HEK293 (cell line): Measurements from ENCODE around the gene SLC44A5.

Experiments
- GLIS1 ChIP-seq: fragments of 450-650 bp; formaldehyde crosslinking; IDR thresholded peaks from 2 replicates; pipeline ENCODE4 v1.5.1; 2016; ENCODE audit warnings: missing biosample characterization, missing genetic modification characterization
- ZBTB8A ChIP-seq: fragments of 450-650 bp; formaldehyde crosslinking; IDR thresholded peaks from 2 replicates; pipeline ENCODE4 v1.5.1; 2016; ENCODE audit warnings: missing biosample characterization, missing genetic modification characterization
- ZFP37 ChIP-seq: fragments of 450-650 bp; formaldehyde crosslinking; IDR thresholded peaks from 2 replicates; pipeline ENCODE4 v1.5.1; 2016; ENCODE audit warnings: missing biosample characterization, missing genetic modification characterization
- ZFP41 ChIP-seq: fragments of 450-650 bp; formaldehyde crosslinking; IDR thresholded peaks from 2 replicates; pipeline ENCODE4 v1.5.1; 2016; ENCODE audit warnings: missing biosample characterization, missing genetic modification characterization, borderline replicate concordance
- ZNF112 ChIP-seq: fragments of 450-650 bp; formaldehyde crosslinking; IDR thresholded peaks from 2 replicates; pipeline ENCODE4 v1.5.0; 2017; ENCODE audit warnings: missing biosample characterization, missing genetic modification characterization
- ZNF19 ChIP-seq: fragments of 450-650 bp; formaldehyde crosslinking; IDR thresholded peaks from 2 replicates; pipeline ENCODE4; 2016; ENCODE audit warnings: missing biosample characterization, missing genetic modification characterization, low read depth
- ZNF202 ChIP-seq: fragments of 450-650 bp; formaldehyde crosslinking; IDR thresholded peaks from 2 replicates; pipeline ENCODE4 v1.5.1; 2016; ENCODE audit warnings: missing biosample characterization, missing genetic modification characterization, borderline replicate concordance
- ZNF239 ChIP-seq: fragments of 450-650 bp; formaldehyde crosslinking; IDR thresholded peaks from 2 replicates; pipeline ENCODE4 v1.5.1; 2016; ENCODE audit warnings: missing biosample characterization, missing genetic modification characterization
- ZNF335 ChIP-seq: fragments of 450-650 bp; formaldehyde crosslinking; conservative IDR thresholded peaks from 2 replicates; pipeline ENCODE4 v1.5.1; 2016; ENCODE audit warnings: missing biosample characterization, missing genetic modification characterization
- ZNF501 ChIP-seq: fragments of 450-650 bp; formaldehyde crosslinking; IDR thresholded peaks from 2 replicates; pipeline ENCODE4 v1.5.1; 2016; ENCODE audit warnings: missing biosample characterization, missing genetic modification characterization
- ZNF777 ChIP-seq: fragments of 450-650 bp; formaldehyde crosslinking; IDR thresholded peaks from 2 replicates; pipeline ENCODE4 v1.5.1; 2017; ENCODE audit warnings: missing biosample characterization, missing genetic modification characterization, borderline replicate concordance
- ZSCAN16 ChIP-seq: fragments of 450-650 bp; formaldehyde crosslinking; IDR thresholded peaks from 2 replicates; pipeline ENCODE4 v1.5.1; 2016; ENCODE audit warnings: missing biosample characterization, missing genetic modification characterization
- TF ChIP-seq, protein P1 (sequence below): fragments of 450-650 bp; IDR thresholded peaks from 2 replicates; pipeline ENCODE4 v1.5.1; 2018; ENCODE audit warnings: missing biosample characterization, mild to moderate bottlenecking, missing genetic modification characterization
- TF ChIP-seq, protein P2 (sequence below): fragments of 450-650 bp; formaldehyde crosslinking; conservative IDR thresholded peaks from 2 replicates; pipeline ENCODE4 v1.5.1; 2016; ENCODE audit warnings: low read depth, missing biosample characterization, missing genetic modification characterization
- TF ChIP-seq, protein P3 (sequence below): fragments of 450-650 bp; formaldehyde crosslinking; IDR thresholded peaks from 2 replicates; pipeline ENCODE4 v1.5.1; 2016; ENCODE audit warnings: missing biosample characterization, missing genetic modification characterization, low read depth
- TF ChIP-seq, protein P4 (sequence below): fragments of 450-650 bp; formaldehyde crosslinking; IDR thresholded peaks from 2 replicates; pipeline ENCODE4 v1.5.1; 2016; ENCODE audit warnings: missing biosample characterization, missing genetic modification characterization

SLC44A5 gene

DNA sequence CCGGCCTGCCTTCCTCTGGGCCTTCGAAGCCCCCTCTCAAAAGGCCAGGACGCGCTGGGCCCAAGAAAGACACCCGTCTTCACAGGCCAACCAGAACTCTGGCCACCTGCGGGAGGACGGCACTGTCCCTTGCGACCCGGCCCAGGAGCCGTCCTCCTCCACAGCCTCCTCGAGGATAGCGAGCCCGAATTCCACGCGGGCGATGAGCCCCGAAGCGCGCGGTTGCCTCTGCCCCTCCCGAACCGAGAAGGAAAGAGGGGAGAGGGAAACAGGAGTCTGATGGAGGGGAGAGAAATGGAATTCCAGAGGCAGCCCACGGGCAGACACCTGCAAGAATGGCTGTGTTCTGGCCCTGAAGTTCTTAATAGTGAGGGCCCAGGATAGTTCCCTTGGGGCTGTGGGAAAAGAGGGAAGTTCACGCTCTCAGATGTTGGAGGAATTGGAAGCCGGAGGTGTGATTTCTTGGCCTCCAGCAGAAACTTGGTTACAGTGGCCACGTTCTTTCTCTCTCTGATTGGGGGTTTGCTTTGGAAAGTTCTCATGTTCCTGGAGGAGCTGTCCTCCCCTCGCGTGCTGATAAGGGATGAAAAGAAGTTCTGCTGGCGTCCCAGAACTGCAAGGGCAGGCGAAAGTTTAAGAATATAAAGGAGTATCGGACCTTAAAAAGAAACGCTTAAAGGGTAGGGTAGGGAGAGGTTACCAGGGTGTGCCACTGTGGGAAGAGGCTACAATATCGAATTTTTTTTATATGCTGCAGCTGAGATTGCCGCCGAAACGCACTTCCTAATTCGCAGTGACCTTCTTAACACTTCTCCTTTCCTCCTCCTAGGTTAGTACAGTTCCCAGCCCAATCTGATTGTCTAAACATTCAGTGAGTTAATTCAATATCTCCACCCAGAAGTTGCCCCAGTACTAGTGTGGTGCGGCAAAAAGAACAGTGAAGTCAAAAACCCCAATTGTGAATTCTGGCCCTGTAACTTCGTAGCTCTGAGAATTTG lies 5.8 kb upstream of the SLC44A5 start (continued):
- TF ChIP-seq ZFP41 (tag by site-specific recombination) = no peak
- TF ChIP-seq, protein P1, sequence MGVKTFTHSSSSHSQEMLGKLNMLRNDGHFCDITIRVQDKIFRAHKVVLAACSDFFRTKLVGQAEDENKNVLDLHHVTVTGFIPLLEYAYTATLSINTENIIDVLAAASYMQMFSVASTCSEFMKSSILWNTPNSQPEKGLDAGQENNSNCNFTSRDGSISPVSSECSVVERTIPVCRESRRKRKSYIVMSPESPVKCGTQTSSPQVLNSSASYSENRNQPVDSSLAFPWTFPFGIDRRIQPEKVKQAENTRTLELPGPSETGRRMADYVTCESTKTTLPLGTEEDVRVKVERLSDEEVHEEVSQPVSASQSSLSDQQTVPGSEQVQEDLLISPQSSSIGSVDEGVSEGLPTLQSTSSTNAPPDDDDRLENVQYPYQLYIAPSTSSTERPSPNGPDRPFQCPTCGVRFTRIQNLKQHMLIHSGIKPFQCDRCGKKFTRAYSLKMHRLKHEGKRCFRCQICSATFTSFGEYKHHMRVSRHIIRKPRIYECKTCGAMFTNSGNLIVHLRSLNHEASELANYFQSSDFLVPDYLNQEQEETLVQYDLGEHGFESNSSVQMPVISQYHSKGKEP (tag by site-specific recombination) = no peak
- peak; percentile 62; the same call in 1 of the 2 replicates for TF ChIP-seq ZNF777 (tag by site-specific recombination)
- TF ChIP-seq ZNF335 (tag by site-specific recombination) = peak; percentile 89
- no peak for TF ChIP-seq ZSCAN16 (tag by site-specific recombination)
- TF ChIP-seq ZBTB8A (tag by site-specific recombination) = no peak
- TF ChIP-seq ZNF239 (tag by site-specific recombination) = no peak
- TF ChIP-seq ZFP37 (tag by site-specific recombination) = 0 out of 2 replicates have a peak, but pooled peaks have one; percentile 35
- no peak for TF ChIP-seq ZNF202 (tag by site-specific recombination)
- no peak for TF ChIP-seq ZNF19 (tag by site-specific recombination)
- no peak for TF ChIP-seq ZNF112 (tag by site-specific recombination)
- TF ChIP-seq GLIS1 (tag by site-specific recombination) = 0 out of 2 replicates have a peak, but pooled peaks have one; percentile 12
- TF ChIP-seq, protein P2, sequence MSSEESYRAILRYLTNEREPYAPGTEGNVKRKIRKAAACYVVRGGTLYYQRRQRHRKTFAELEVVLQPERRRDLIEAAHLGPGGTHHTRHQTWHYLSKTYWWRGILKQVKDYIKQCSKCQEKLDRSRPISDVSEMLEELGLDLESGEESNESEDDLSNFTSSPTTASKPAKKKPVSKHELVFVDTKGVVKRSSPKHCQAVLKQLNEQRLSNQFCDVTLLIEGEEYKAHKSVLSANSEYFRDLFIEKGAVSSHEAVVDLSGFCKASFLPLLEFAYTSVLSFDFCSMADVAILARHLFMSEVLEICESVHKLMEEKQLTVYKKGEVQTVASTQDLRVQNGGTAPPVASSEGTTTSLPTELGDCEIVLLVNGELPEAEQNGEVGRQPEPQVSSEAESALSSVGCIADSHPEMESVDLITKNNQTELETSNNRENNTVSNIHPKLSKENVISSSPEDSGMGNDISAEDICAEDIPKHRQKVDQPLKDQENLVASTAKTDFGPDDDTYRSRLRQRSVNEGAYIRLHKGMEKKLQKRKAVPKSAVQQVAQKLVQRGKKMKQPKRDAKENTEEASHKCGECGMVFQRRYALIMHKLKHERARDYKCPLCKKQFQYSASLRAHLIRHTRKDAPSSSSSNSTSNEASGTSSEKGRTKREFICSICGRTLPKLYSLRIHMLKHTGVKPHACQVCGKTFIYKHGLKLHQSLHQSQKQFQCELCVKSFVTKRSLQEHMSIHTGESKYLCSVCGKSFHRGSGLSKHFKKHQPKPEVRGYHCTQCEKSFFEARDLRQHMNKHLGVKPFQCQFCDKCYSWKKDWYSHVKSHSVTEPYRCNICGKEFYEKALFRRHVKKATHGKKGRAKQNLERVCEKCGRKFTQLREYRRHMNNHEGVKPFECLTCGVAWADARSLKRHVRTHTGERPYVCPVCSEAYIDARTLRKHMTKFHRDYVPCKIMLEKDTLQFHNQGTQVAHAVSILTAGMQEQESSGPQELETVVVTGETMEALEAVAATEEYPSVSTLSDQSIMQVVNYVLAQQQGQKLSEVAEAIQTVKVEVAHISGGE (tag by site-specific recombination) = no peak
- TF ChIP-seq, protein P3, sequence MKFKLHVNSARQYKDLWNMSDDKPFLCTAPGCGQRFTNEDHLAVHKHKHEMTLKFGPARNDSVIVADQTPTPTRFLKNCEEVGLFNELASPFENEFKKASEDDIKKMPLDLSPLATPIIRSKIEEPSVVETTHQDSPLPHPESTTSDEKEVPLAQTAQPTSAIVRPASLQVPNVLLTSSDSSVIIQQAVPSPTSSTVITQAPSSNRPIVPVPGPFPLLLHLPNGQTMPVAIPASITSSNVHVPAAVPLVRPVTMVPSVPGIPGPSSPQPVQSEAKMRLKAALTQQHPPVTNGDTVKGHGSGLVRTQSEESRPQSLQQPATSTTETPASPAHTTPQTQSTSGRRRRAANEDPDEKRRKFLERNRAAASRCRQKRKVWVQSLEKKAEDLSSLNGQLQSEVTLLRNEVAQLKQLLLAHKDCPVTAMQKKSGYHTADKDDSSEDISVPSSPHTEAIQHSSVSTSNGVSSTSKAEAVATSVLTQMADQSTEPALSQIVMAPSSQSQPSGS (tag by site-specific recombination) = no peak
- TF ChIP-seq, protein P4, sequence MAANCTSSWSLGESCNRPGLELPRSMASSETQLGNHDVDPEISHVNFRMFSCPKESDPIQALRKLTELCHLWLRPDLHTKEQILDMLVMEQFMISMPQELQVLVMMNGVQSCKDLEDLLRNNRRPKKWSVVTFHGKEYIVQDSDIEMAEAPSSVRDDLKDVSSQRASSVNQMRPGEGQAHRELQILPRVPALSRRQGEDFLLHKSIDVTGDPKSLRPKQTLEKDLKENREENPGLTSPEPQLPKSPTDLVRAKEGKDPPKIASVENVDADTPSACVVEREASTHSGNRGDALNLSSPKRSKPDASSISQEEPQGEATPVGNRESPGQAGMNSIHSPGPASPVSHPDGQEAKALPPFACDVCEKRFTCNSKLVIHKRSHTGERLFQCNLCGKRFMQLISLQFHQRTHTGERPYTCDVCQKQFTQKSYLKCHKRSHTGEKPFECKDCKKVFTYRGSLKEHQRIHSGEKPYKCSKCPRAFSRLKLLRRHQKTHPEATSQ (tag by site-specific recombination) = no peak
- TF ChIP-seq ZNF501 (tag by site-specific recombination) = peak; percentile 55; the same call in 1 of the 2 replicates
- TF ChIP-seq, all 188 proteins: peak for 18
